DMS 273 (cell line): ENCODE data around the gene TBC1D22A.

Source experiments
- DNase-seq: peaks from one replicate; lab custom pipeline; 2025; ENCODE audit not compliant: unreplicated experiment; lab: John Stamatoyannopoulos, UW

The TBC1D22A gene

DNA sequence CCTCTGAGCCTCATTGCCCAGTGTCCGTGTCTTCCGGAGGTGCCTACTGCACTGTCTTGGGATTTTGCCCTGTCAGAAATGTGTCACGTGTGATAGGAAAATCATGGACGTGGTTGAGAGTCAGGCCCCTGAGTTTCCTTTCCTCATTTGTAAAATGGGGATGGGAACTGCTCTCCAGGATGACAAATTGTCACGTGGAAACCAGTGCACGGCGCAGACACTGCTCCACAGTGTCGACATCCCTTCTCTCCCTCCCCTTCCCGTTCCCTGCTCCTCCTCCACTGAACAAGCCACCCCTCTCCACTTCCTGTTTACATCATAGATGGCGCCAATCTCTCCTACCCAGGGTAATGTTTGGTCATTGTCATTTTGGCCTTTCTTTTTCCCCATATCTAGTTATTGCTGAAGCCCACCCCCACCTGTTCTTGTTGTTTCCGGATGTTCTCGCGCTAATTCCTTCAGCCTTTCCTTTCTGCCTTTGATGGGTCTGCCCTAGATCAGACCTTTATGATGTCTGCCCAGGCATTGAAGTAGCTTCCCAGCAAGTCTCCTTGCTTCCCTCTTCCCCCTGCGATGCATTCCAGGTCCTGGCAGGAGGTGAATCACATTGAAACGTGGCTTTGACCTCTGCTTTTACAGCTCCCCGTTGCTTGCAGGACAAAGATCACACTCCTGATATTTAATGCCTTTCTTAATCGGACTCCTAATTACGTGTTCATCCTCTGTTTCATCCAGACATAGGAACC lies 91.8 kb downstream of the TBC1D22A start:
- DNase-seq, result no peak

DNA sequence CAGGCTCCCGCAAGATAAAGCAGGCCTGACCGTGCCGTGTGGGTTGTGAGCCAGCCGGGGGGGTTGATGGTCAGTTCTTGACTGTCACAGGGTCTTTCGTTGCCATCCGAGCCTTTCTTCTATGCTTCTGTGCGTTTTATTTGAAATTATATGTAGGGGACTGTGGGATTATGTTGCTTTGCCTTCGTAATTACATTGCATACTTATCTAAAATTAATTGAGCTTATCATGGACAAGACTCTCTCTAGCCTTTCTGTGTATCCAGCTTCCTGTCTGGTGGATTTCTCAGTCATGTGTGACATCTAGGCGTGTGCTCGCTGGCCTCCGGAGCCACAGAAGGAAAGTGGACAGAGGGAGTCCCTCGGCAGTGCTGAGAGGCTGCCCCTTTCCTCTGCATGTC lies 93.2 kb downstream of the TBC1D22A start:
- no peak for DNase-seq

DNA sequence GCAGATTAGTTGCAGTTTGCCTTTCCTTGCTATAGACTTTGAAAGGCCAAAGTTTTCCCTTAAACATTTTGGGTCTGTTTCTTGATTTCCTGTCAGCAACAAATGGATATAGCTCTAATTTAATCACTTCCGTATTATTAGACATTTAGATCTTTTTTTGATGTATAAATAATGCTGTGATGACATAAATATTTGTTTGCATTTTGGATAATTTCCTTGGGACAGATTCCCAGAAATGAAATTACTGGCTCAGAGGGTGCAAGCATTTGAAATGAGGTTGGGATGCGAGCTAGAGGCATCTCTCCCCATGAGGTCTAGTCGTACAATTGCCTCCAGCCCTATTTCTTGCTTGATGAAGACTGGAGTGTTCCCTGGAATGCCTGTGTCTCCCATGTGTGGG lies 94.2 kb downstream of the TBC1D22A start:
- no peak for DNase-seq

DNA sequence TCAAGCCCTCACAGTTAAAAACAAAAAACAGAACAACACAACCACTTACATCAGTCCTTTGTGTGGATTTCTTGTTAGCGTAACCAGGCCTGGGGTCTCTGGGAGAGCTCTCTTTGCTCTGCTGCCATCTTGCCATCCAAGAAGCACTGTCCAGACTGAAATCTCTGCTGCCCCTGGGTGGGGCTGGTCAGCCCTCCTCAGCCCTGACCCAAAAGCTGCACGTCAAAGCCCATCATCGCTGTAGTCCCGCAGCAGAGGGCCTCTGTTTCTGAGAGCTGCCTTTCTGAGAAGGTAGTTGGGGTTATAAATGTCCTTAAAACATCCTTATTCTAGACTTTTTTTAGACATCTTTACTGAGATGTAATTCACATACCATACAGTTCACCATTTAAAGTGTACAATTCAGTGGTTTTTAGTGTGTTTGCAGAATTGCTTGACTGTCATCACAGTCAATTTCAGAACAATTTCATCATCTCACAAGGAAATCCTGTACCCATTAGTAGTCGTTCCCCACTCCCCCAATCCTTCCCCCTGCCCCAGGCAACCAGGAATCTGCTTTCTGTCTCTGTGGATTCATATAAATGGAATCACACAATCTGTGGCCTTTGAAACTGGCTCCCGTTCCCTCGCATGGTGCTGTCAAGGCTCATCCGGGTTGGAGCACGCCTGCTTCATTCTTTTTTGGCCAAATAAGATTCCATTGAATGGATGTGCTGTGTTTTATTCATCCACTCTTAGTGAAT lies 94.9 kb downstream of the TBC1D22A start:
- DNase-seq, result no peak

DNA sequence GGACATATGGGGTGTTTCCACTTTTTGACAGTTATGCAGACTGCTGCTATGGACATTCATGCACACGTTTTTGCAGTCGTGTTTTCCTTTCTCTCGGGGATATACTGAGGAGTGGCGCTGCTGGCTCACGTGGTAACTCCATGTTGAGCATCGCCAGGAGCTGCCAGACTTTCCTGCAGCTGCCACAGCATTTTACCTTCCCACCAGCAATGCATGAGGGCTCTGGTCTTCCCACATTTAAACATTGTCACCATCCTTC lies 95.4 kb downstream of the TBC1D22A start:
- no peak for DNase-seq

DNA sequence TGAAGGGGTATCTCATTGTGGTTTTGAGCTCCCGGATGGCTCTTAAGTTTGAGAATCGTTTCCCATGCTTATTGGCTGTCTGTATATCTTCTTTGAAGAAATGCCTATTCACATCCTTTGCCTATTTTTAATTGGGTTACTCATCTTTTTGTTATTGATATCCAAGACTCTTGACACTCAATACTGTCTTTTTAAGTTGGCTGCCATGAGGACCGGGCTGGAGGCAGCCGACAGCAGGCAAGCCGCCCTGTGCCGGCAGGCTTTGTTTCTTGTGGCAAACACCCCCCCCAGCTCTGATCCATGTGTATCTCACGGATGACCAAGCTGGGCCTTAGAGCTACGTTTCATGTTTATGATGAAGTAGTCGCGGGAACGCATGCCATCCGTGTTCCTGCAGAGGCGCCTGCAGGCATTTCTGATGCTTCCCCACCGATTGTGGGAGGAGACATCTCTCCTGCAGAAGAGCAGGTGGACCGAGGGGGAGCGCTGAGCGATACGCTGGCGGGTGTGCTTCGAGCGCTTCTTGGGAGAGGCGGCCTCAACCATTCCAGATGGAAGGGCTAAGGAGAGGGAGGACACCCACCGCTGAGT lies 95.8 kb downstream of the TBC1D22A start:
- no peak for DNase-seq

DNA sequence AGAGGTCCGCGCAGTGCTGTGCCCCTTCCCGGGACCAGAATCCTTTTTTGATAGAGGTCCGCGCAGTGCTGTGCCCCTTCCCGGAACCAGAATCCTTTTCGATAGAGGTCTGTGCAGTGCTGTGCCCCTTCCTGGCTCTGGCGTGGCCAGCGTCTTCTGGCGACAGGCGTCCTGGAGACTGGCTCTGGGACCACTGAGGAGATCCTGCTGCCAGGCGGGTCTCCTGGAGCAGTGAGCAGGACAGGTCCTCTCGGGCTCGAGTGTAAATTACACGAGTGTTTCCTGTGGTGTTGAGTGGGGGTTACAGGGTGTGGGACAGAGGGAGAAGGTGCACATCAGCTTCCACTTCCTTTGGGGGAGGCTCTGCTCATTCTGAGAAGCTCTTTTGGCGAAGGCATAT lies 98.1 kb downstream of the TBC1D22A start:
- DNase-seq, result no peak

DNA sequence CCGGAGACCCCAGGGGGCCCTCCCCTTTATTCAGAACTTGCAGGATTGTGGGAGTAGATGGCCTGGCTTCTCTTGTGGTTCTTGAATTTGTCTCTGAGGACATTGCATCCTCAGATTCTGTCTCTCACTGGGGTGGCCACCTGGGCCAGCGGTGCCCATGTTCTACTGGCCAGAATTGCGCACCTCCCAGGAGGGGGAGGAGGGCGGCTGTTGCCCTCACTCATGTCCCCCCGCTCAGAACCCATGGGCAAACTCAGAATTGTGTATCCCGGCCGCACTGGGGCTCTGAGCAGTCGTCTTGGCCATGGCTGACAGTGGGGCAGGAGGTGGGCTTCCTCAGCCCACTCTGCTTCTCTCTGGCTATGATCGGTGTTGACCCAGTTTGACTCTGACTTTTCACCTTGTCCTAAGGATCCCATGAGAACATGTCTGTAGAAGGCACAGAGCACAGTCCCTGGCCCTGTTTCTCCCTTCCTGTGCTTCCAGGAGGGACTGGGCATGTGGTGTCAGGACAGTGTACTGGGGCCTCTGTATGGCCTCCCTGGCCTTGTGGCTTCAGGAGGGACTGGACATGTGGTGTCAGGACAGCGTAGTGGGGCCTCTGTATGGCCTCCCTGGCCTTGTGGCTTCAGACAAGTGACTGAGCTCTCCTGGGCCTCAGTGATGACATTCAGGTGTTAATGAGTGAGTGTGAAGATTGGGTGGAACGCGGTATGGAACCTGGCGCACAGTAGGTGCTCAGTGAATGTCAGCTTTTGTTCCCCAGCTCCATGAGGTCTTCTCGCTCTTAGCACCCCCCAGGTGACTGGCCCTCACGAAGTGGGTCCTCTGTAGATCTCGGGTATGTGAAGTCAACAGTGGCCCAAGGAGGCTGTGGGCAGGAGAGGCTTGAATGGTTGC lies 99.3 kb downstream of the TBC1D22A start:
- no peak for DNase-seq

DNA sequence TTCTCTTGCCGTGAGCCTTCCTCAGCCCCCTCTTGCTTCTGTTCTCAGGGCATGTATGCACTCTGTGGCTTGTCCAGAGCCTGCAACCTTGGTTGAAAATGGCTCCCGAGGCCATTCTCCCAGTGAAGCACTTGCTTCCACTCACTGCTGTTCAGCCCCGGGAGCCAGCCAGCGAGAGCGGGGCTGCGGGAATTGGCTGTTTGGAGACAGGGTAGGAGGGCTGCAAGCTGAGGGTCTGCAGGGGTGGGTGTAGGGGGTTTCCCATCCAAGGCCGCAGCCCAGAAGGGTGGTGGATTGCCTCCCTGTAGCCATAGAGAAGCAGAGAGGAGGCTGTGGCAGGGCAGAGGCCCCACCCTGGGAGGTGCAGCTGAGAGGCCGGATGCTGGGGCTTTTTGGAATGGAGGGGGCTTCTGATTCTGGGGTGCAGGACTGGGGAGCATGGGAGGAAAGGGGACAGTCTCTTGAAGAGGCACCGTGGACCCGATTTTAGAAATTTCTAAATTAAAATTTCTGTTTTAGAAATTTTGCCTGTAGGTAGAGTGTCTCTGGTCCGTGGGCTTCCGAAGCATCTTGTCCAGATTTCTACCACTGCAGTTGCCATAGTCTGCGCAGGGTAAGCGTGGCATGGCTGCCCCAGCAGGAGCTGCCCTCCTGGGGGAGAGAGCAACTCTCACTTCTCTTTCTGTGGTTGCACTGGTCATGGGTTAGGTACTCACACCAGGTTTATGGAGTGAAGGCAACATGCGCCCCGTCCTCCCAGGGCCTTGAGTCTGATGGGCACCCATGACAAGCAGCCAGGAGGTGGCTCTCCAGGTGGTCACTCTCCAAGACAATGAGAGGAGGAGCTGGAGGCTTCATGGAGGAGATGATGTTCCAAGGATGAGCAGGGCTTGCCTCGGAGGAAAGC lies 100.2 kb downstream of the TBC1D22A start:
- no peak for DNase-seq

DNA sequence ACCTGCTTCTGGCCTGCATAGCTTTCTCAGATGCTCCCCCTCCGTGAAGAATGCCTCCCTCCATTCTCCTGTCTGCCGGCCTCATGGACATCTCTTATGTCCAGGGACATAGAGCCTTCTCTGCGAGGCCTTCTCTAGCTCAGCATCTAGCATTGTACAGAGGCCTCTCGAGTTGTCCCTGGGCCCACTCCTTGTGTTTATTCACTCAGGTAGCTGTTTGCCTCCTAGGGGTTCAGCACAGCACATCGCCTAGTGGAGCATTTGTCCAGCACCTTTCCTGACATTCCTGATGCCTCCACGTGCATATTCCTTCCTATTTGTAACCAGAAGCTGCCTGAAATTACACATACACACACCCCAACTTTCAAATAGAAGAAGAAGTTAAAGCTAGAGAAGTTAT lies 101.3 kb downstream of the TBC1D22A start:
- DNase-seq, result no peak

DNA sequence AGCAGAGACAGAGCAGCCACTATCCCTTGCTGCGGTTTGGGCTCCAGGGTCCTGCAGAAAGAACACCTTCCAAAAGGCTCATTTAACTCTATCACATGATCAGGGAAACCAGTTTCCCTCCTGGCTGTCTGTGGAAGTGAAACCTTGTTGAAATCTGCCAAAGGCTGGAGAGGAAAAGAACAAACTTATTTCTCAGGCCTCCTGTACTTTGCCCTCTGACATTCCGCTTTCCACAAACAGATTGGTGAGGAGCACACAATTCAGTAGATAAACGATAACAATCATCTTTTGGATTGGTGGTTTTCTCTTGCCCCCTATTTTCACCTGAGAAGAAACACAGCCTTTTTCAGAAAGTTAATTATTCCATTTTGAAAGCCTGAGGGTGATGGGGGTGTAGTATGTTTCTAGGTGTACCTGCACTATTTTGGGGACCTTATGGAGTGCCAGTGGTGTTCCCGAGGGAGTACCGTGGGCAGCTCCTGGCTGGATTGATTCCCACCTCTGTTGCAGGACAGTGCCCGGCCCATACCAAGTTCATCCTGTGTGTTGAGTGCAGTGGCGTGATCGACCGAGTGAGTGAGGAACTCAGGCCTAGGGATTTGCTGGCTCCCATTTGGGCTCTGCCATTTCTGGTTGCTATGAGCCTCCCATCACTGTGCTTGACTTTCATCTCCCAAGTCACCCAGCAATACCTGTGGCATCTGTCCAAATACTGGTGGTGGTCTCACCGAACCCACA lies 102.0 kb downstream of the TBC1D22A start:
- no peak for DNase-seq

DNA sequence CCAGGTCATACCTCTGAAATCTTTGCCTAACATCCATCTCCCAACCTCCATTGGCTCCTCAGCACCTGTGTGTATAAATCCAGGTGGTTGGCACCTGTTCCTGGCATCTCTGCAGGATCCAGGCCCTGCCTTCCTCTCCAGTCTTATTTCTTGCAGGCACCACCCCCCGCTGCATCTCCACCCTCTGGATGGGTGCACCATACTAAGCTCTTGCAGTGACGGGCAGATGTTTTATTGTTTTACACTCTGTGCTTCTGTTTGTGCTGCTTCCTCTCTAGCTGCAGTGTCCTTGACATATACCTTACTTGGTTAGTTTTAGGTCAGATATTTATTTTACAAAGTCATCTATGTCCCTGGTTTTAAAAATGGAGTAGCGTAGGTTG lies 102.6 kb downstream of the TBC1D22A start:
- no peak for DNase-seq

DNA sequence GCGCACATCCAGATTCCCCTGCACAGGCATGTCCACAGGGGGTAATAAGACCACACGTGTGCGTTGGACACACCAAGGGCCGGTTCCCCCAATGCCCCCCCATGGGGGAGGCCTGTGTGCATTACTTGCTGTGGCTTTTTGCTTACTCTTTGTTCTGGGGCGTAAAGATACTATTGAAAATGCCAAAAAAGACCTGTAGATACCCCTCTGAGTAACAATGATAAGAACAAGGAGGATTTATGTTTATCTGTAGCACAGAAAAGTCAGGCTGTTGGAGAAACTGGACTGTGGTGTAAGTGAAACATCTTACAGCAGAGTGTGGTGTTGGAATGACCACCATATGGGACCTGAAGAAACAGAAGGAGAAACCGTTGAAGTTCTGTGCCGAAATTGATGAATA lies 103.2 kb downstream of the TBC1D22A start:
- no peak for DNase-seq

DNA sequence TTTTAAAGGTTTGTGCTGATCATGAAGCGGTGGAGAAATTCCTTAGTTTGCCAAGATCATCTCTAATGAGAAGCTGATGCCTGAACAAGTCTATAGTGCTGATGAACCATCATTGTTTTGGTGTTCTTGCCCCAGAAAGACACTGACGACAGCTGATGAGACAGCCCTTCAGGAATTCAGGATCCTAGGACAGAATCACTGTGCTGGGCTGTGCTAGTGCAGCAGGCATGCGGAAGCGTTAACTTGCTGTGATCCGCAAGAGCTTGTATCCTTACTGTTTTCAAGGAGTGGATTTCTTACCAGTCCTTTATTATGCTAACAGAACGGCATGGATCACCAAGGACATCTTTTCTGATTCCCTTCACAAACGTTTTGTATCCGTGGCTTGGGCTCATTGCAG lies 104.1 kb downstream of the TBC1D22A start:
- DNase-seq, result no peak

DNA sequence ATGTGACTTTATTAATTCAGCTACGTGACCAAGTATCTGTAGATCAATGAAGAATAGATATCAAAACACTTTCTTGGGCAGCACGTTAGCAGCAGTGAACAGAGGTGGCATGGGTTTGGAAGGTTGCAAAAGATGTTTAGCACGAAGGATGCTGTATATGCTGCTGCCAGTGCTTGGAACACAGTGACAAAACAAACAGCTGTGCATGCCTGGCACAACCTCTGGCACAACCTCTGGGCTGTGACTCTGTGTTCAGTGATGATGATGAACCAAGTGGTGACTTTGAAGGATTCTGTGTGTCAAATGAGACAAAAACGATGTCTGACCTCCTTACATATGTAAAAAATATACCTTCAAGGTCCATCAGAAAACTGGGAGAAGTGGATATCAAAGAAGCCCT lies 104.7 kb downstream of the TBC1D22A start:
- DNase-seq, result no peak

DNA sequence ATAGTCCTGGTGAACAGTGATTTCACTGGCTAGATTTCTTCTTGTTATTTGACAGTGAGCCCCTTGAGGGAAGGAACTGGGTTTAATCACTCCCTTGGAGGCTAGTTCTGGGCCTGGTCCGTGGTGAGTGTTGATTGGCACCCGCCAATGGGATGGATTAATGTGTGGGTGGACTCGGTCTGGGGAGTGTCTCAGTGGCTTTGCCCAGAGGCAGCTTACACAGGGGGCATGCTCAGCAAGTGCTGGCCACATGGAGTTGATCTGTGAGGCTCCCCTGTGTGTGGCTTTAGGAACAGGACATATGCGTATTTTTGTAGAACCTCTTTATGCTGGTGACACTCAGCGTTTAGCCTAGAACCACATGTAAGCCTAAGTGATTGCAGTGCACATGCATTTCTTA lies 106.9 kb downstream of the TBC1D22A start:
- DNase-seq, result no peak

DNA sequence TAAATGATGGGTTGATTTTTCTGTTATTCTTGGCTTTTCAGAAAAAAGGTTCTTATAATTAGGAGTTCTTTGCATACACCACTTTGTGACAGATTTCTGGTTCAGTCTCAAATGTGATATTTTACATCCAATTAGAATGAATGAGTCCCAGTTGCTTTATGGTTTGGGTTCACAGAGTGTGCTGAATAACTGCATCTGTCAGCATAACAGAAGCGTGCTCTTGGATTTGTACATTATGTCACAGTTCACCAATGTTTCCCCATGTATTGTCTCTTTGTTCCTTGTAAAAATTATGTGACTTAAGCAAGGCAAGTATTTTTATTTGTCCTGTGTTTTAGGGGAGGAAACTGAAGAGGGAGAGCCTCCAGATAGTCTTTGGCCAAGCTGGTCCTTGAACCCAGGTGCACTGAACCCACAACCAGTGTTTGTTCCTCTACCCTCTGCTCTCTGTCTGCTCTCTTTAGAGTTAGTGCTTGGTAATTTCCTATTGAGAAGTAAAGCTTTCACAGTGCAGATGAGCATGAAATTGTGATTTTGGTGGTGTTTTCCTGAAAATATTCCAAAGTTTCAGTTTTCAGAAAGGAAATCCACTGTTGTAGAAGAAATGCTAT lies 107.5 kb downstream of the TBC1D22A start:
- DNase-seq, result no peak

DNA sequence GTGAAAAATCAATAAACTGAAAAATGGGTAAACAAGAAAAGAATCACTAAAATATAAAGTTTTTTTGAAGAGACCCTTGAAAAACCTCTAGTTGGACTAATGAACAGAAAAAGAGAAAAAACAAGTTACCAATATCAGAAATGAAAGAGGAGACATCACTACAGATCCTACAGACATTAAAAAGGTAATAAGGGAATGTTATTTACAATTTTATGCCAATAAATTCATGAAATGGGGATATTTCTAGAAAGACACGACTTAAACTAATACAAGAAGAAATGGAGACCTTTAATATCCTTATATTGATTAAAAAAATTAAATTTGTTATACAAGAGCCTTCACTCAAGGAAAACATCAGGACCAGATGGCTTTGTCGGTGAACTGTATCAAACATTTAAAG lies 109.4 kb downstream of the TBC1D22A start:
- DNase-seq, result no peak

DNA sequence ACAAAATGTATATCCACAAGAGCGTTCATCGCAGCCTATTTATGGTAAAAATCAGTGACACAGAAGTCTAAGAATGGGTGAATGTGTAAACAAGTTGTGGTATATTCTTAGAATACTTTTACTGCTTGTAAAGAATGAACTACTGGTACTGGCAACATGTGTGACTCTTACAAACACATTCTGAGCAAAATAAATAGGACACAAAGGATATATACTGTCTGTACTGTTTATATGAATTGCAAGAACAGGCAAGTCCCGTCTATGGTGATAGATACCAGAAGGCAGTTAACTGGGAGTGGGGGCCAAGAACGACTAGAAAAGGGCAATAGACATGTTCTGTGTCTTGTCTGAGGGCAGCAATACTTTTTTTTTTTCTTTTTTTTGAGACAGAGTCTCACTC lies 112.6 kb downstream of the TBC1D22A start:
- DNase-seq, result no peak
